ENCODE measurements around the gene GNB1. TPM values are rescaled to one million over a fixed set of nuclear protein-coding genes. Genes with fewer than 3 reads are reported as not detected.

The GNB1 gene
- total RNA-seq, 1 donor from 2014 or later, result 158 TPM

GRCh38 chr1:1921459-1921862 is 30.6 kb upstream of the GNB1 start:
- Histone ChIP-seq H3K4me1 (peaks cover 24% of the 10 kb centered on the region), H3K9me3 (replicated peaks) (no peaks in the 10 kb centered on the region), H3K36me3 (no peaks in the 10 kb centered on the region), H3K27ac (replicated peaks) (no peak overlapping the region), H3K27me3 (ENCODE audit: low read depth) (no peaks in the 10 kb centered on the region), H3K4me3 (no peak overlapping the region)
- TF ChIP-seq, protein P1, sequence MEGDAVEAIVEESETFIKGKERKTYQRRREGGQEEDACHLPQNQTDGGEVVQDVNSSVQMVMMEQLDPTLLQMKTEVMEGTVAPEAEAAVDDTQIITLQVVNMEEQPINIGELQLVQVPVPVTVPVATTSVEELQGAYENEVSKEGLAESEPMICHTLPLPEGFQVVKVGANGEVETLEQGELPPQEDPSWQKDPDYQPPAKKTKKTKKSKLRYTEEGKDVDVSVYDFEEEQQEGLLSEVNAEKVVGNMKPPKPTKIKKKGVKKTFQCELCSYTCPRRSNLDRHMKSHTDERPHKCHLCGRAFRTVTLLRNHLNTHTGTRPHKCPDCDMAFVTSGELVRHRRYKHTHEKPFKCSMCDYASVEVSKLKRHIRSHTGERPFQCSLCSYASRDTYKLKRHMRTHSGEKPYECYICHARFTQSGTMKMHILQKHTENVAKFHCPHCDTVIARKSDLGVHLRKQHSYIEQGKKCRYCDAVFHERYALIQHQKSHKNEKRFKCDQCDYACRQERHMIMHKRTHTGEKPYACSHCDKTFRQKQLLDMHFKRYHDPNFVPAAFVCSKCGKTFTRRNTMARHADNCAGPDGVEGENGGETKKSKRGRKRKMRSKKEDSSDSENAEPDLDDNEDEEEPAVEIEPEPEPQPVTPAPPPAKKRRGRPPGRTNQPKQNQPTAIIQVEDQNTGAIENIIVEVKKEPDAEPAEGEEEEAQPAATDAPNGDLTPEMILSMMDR (IDR thresholded peaks at IDR 0.05; ENCODE audit: borderline replicate concordance), result no peak
- DNase-seq, result no peak
- intact Hi-C loops (cut with micrococcal nuclease), result no loop called here

DNA sequence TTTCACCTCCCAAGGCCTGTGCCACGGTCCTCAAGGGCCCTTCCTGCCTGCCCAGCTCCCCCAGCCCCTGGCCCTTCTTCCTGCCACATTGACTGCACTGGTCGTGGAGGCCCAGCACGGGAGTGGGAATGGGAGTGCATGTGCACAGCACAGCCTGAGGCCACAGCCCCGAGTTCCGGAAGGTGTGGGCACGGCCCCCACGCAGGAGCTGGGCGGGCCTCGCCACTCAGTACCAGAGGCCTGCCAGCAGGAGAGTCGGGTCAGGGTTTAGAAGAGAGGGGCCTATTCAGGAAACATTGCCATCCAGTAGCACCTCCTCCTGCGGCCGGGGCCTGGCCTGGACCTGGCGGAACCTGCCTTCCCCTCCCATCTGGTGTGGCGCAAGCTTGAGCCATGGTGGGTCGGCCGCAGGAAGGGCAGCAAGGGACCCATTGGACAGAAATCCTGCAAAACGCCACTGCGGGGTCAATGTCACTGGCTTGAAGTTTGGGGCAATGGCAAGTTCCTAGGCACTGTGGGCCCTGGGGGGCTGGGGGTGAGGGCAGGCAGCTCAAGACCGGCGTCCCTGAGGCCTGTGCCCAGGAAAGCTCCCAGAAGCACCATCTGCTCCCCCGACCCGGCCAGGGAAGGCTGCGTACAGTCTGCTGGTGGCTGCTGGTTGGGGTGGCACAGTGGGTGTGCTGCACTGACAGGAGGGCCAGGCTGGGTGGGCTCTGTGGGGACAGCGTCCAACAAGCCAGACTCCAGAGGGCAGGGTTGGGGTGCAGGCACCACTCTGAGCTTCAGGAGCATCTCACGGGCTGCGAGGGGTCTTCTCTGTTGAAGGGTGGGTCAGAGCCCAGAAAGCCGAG is 29.9 kb upstream of the GNB1 start:
- TF ChIP-seq, protein P1 (IDR thresholded peaks at IDR 0.05; ENCODE audit: borderline replicate concordance), result no peak
- DNase-seq, result no peak
- Histone ChIP-seq H3K27ac (replicated peaks) (no peak overlapping the region), H3K9me3 (replicated peaks) (no peaks in the 10 kb centered on the region), H3K4me3 (no peak overlapping the region), H3K4me1 (peaks cover 23% of the 10 kb centered on the region), H3K27me3 (ENCODE audit: low read depth) (no peaks in the 10 kb centered on the region), H3K36me3 (no peaks in the 10 kb centered on the region)
- intact Hi-C loops (cut with micrococcal nuclease), result no loop called here

- Histone ChIP-seq H3K36me3 (no peaks in the 10 kb centered on the region), H3K9me3 (replicated peaks) (no peaks in the 10 kb centered on the region), H3K27me3 (ENCODE audit: low read depth) (no peaks in the 10 kb centered on the region), H3K4me3 (peak overlapping the region; percentile 75), H3K27ac (replicated peaks) (peak overlapping the region; percentile 72), H3K4me1 (peaks cover 23% of the 10 kb centered on the region)
- TF ChIP-seq, protein P1 (IDR thresholded peaks at IDR 0.05; ENCODE audit: borderline replicate concordance), result no peak
- intact Hi-C loops (cut with micrococcal nuclease), result no loop called here
- no peak for DNase-seq
Observed at GRCh38 chr1:1920057-1920607, 29.2 kb upstream of the GNB1 start.

- intact Hi-C loops (cut with micrococcal nuclease), result no loop called here
- H3K36me3 ChIP-seq, result no peaks in the 10 kb centered on the region
Observed at GRCh38 chr1:1919304-1920056, 28.6 kb upstream of the GNB1 start.

GRCh38 chr1:1918901-1919303 is 28.0 kb upstream of the GNB1 start, which contains the start of gene TMEM52:
Gene TMEM52, minus strand, starts transcription at chr1:1919279. Its CDS starts 14 bp downstream, at chr1:1919265.
- peaks cover 23% of the 10 kb centered on the region for H3K4me1 ChIP-seq
- no peak for DNase-seq
- intact Hi-C loops (cut with micrococcal nuclease), result no loop called here

More at GRCh38 chr1:1919304-1920056, 28.6 kb upstream of the GNB1 start:
- H3K9me3 ChIP-seq (replicated peaks), result no peaks in the 10 kb centered on the region
- H3K27ac ChIP-seq (replicated peaks), result peak overlapping the region; percentile 72
- no peaks in the 10 kb centered on the region for H3K27me3 ChIP-seq (ENCODE audit: low read depth)
- peaks cover 23% of the 10 kb centered on the region for H3K4me1 ChIP-seq
- TF ChIP-seq, protein P1 (IDR thresholded peaks at IDR 0.05; ENCODE audit: borderline replicate concordance), result no peak
- H3K4me3 ChIP-seq, result peak overlapping the region; percentile 75
- DNase-seq, result peak; percentile 98

More at GRCh38 chr1:1918901-1919303, 28.0 kb upstream of the GNB1 start, which contains the start of gene TMEM52:
- Histone ChIP-seq H3K27ac (replicated peaks) (peak within 1 kb of the TSS; percentile 72), H3K27me3 (ENCODE audit: low read depth) (no peaks in the 10 kb centered on the region), H3K36me3 (no peaks in the 10 kb centered on the region), H3K4me3 (peak within 1 kb of the TSS; percentile 75), H3K9me3 (replicated peaks) (no peaks in the 10 kb centered on the region)
- TF ChIP-seq, protein P1 (IDR thresholded peaks at IDR 0.05; ENCODE audit: borderline replicate concordance), result no peak

Measured in left ventricle myocardium inferior (tissue), 1 donor.